Measurements from ENCODE around the gene COCH.
"Not testable (repeated sequence)": the region's sequence is repeated elsewhere in the genome, so short reads cannot be mapped to it uniquely, and the experiment has no call there.

COCH gene

GRCh38 chr14:30928462-30928861, 54.1 kb downstream of the COCH start:
- no peak for DNase-seq (ENCODE audit: low read depth)

- not testable (repeated sequence) for DNase-seq (ENCODE audit: low read depth)
Measured at GRCh38 chr14:30933937-30934336, 59.6 kb downstream of the COCH start.

- DNase-seq (ENCODE audit: low read depth), result peak; percentile 31
Measured at GRCh38 chr14:30935445-30935844, 61.1 kb downstream of the COCH start.

- DNase-seq (ENCODE audit: low read depth), result no peak
Measured at GRCh38 chr14:30938617-30939016, 64.3 kb downstream of the COCH start.
